HCT116 (cell line): Measurements from ENCODE around the gene GFOD1. TPM values are rescaled to one million over a fixed set of nuclear protein-coding genes. Genes with fewer than 3 reads are reported as not detected.

Experiments used
- ATAC-seq: fragments of 200-7000 bp; cut with Tn5 transposase; 2 replicates; pipeline ENCODE4 v1.9.1; 2020; ENCODE audit warnings: mild to moderate bottlenecking, moderate library complexity
- BruUV-seq: library from RNA; stranded (reverse); fragments of 400-500 nt; replicated peaks from 2 replicates; lab custom pipeline; 2021; lab: Mats Ljungman, UMichigan
- CTCF ChIA-PET: fragments of 300-600 bp; sonication (Branson Sonifier 250); formaldehyde crosslinking; loops from one replicate; lab custom pipeline; 2021; ENCODE audit warnings: antibody characterized with exemption; lab: Charles Lee
- POLR2A ChIA-PET: fragments of 300-600, 350-600 bp; sonication (Branson Sonifier 250); formaldehyde crosslinking; loops from one replicate; lab custom pipeline; 2021; ENCODE audit warnings: antibody characterized with exemption; lab: Charles Lee
- RAD21 ChIA-PET, 2 experiments: fragments of 300-600 bp; sonication (Branson Sonifier 250); formaldehyde crosslinking; loops; one replicate each; lab custom pipeline; 2023; ENCODE audit warnings: low total read pairs in 2 of 2; ENCODE audit not compliant: uncharacterized antibody in 2 of 2, unreplicated experiment in 2 of 2, low non-redundant PET in 1 of 2; lab: Charles Lee
- DNase-seq: peaks from one replicate; pipeline ENCODE4 v3.0.0-alpha.2; 2010; ENCODE audit warnings: low read depth, low spot score
- H2AFZ ChIP-seq: fragments of 200-600 bp; shearing (Covaris generic), sonication (generic); 2 replicates; pipeline ENCODE4 v1.6.1; 2017; ENCODE audit warnings: low read depth, mixed run types, mixed read lengths, antibody characterized with exemption, low read length; ENCODE audit not compliant: poor library complexity, severe bottlenecking
- H3K27ac ChIP-seq: 2 replicates; pipeline ENCODE4 v1.5.1; 2012; ENCODE audit warnings: low read depth, low read length
- H3K27me3 ChIP-seq: fragments of 200-600 bp; sonication (generic); 2 replicates; pipeline ENCODE4 v1.6.1; 2016; ENCODE audit warnings: mixed run types, low read length, mixed read lengths; ENCODE audit not compliant: insufficient read depth
- H3K36me3 ChIP-seq, 2 experiments: fragments of 200-500 bp in 1 of 2; fragments of 200-600 bp in 1 of 2; sonication (Bioruptor generic) in 1 of 2; sonication (generic) in 1 of 2; 2 replicates each; pipeline versions ENCODE4 v1.5.1 to v1.6.1; 2014 to 2016; ENCODE audit warnings: low read length in 2 of 2, inconsistent platforms in 1 of 2, mixed read lengths in 1 of 2, mixed run types in 1 of 2; ENCODE audit not compliant: insufficient read depth in 2 of 2, control insufficient read depth in 1 of 2
- H3K4me1 ChIP-seq, 2 experiments: fragments of 200-600 bp in 1 of 2; sonication (generic) in 1 of 2; 2 replicates each; pipeline versions ENCODE4 v1.5.1 to v1.6.1; 2012 to 2017; ENCODE audit warnings: low read length in 2 of 2, inconsistent platforms in 1 of 2, mild to moderate bottlenecking in 1 of 2, mixed read lengths in 1 of 2, mixed run types in 1 of 2, moderate library complexity in 1 of 2; ENCODE audit not compliant: insufficient read depth in 2 of 2, control insufficient read depth in 1 of 2
- H3K4me2 ChIP-seq: fragments of 200-600 bp; sonication (generic); 2 replicates; pipeline ENCODE4 v1.6.1; 2017; ENCODE audit warnings: mixed run types, low read length, mixed read lengths
- H3K4me3 ChIP-seq, 2 experiments: fragments of 200-600 bp in 1 of 2; sonication (generic) in 1 of 2; replicated peaks in 1 of 2; 2 replicates each; pipeline ENCODE4 v1.5.1; 2011 to 2016; ENCODE audit warnings: low read length in 2 of 2, control low read depth in 1 of 2, low read depth in 1 of 2, mild to moderate bottlenecking in 1 of 2, mixed read lengths in 1 of 2, mixed run types in 1 of 2
- H3K79me2 ChIP-seq: fragments of 200-600 bp; sonication (generic); 2 replicates; pipeline ENCODE4 v1.6.1; 2017; ENCODE audit warnings: mild to moderate bottlenecking, mixed run types, low read length, moderate library complexity, mixed read lengths; ENCODE audit not compliant: insufficient read depth
- H3K9ac ChIP-seq: fragments of 200-600 bp; sonication (generic); 2 replicates; pipeline ENCODE4 v1.6.1; 2016; ENCODE audit warnings: low read length, mixed read lengths
- H3K9me2 ChIP-seq: fragments of 200-600 bp; sonication (generic), shearing (Covaris generic); 2 replicates; pipeline ENCODE4 v1.6.1; 2017; ENCODE audit warnings: mixed run types, mild to moderate bottlenecking, moderate library complexity; ENCODE audit not compliant: insufficient read depth
- H3K9me3 ChIP-seq, 2 experiments: fragments of 200-500 bp in 1 of 2; fragments of 200-600 bp in 1 of 2; sonication (Bioruptor generic) in 1 of 2; sonication (generic) in 1 of 2; 2 replicates each; pipeline ENCODE4 v1.6.1; 2014 to 2017; ENCODE audit warnings: low read length in 2 of 2, mixed read lengths in 2 of 2, inconsistent platforms in 1 of 2, low read depth in 1 of 2, mild to moderate bottlenecking in 1 of 2, mixed run types in 1 of 2, moderate library complexity in 1 of 2; ENCODE audit not compliant: control insufficient read depth in 1 of 2, insufficient read depth in 1 of 2
- H4K20me1 ChIP-seq: fragments of 200-600 bp; sonication (generic), shearing (Covaris generic); 2 replicates; pipeline ENCODE4 v1.6.1; 2017; ENCODE audit warnings: mixed run types, mild to moderate bottlenecking, moderate library complexity; ENCODE audit not compliant: insufficient read depth
- ATF3 ChIP-seq: IDR thresholded peaks from 2 replicates; pipeline ENCODE4 v1.6.1; 2012
- CBX3 ChIP-seq: IDR thresholded peaks from 2 replicates; pipeline ENCODE4 v1.6.1; 2012; ENCODE audit warnings: low read depth
- CEBPB ChIP-seq: IDR thresholded peaks from 2 replicates; pipeline ENCODE4 v1.6.1; 2012; ENCODE audit warnings: low read depth
- EGR1 ChIP-seq: IDR thresholded peaks from 2 replicates; pipeline ENCODE4 v1.6.1; 2012; ENCODE audit warnings: low read depth
- FOSL1 ChIP-seq: IDR thresholded peaks from 2 replicates; pipeline ENCODE4 v1.6.1; 2012; ENCODE audit warnings: low read depth
- SP1 ChIP-seq: IDR thresholded peaks from 2 replicates; pipeline ENCODE4 v1.6.1; 2012; ENCODE audit warnings: low read depth
- ZFX ChIP-seq: fragments of 450-650 bp; IDR thresholded peaks from 2 replicates; pipeline ENCODE4 v1.6.1; 2017
- ZNF274 ChIP-seq: fragments of 200-500 bp; sonication (Bioruptor generic); IDR thresholded peaks from 2 replicates; pipeline ENCODE4 v1.6.1; 2014; ENCODE audit warnings: mild to moderate bottlenecking, low read depth, low read length, inconsistent platforms
- intact Hi-C: fragments of 100-400 bp; cut with micrococcal nuclease; formaldehyde crosslinking; loops from 2 replicates; pipeline ENCODE4 v1.10.0; 2022
- total RNA-seq: library from RNA; stranded (reverse); gene quantifications from one replicate; pipeline ENCODE4 v1.2.1, GENCODE V29; 2021; ENCODE audit not compliant: unreplicated experiment

The GFOD1 gene
- total RNA-seq, 1 experiment from 2014 or later: 3.8 TPM

DNA sequence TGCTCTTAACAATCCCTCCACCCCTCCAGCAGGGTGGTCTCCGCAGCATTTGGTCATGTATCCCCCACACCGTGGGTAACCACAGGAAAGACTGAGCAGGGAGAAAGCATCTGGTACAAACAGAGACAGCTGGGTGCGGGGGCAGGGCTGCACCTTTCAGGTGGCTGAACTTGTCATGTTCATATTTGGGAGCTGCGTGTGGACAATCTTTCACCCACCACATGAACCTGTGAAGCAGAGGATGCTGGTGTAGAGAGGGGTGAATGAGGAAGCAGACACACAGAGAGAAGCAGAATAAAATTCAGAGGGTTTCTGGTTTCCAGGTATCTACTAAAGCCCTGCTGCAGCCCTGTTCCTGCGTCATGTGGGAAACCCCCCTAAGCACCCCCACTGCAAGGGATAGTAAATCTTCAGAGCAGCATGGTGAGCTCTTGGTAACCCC, 8.9 kb downstream of the GFOD1 start:
- Histone ChIP-seq H3K27ac (no peak overlapping the region), H3K9ac (no peak overlapping the region), H4K20me1 (no peaks in the 10 kb centered on the region), H3K79me2 (no peaks in the 10 kb centered on the region; the same call in 1 of the 2 replicates), H3K9me3 (no peaks in the 10 kb centered on the region), H2AFZ (no peak overlapping the region), H3K4me3 (no peak overlapping the region), H3K27me3 (no peaks in the 10 kb centered on the region), H3K9me2 (no peaks in the 10 kb centered on the region), H3K4me2 (no peak overlapping the region), H3K4me1 (peaks cover 4 to 29% of the 10 kb centered on the region in 2 experiments; a peak in 3 of 4 replicates), H3K36me3 (no peaks in the 10 kb centered on the region)
- intact Hi-C loops: no loop called here
- CTCF ChIA-PET: no interaction called here
- no peak for DNase-seq
- TF ChIP-seq EGR1 (no peak), CEBPB (no peak), ZNF274 (no peak)
- POLR2A ChIA-PET: no interaction called here
- no peak for ATAC-seq
- RAD21 ChIA-PET: no interaction called here
- BruUV-seq: no TSS peak

DNA sequence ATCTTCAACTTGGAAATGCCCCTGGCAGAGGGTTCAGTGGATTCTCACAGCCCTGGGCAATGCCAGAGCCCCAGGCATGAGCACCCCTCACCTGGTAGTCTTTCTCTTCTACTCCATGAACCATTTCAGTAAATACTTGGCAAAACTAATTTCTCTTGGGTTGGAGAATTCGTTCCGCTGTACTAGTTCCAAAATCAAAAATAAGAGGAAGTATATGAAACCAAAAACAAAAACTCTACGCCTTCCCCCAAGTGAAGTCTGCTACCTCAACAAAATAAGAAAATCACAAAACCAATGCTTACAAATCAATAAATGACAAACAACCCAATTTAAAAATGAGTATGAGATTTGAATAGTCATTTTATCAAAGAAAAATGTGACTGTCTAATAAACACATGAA, 12.6 kb downstream of the GFOD1 start:
- ChIA-PET POLR2A (no interaction called here), CTCF (no interaction called here), RAD21 (no interaction called here)
- no peak overlapping the region for H3K27ac ChIP-seq
- no peak for DNase-seq
- H2AFZ ChIP-seq: no peak overlapping the region
- no peaks in the 10 kb centered on the region for H3K79me2 ChIP-seq
- no peak overlapping the region for H3K4me2 ChIP-seq
- no peak overlapping the region for H3K9ac ChIP-seq
- H3K36me3 ChIP-seq: no peaks in the 10 kb centered on the region
- no peaks in the 10 kb centered on the region for H3K27me3 ChIP-seq
- BruUV-seq: no TSS peak
- H3K4me1 ChIP-seq: peaks cover 4 to 20% of the 10 kb centered on the region in 2 experiments; a peak in 3 of 4 replicates
- TF ChIP-seq EGR1 (no peak), ATF3 (no peak), ZFX (no peak), SP1 (no peak), FOSL1 (no peak), CBX3 (no peak)
- H3K9me2 ChIP-seq: no peaks in the 10 kb centered on the region
- intact Hi-C loops: no loop called here
- ATAC-seq: no peak
- H4K20me1 ChIP-seq: no peaks in the 10 kb centered on the region
- H3K9me3 ChIP-seq: no peaks in the 10 kb centered on the region
- no peak overlapping the region for H3K4me3 ChIP-seq
